HCT116 (cell line): ENCODE data around the gene DENND1C. TPM values are rescaled to one million over a fixed set of nuclear protein-coding genes. Genes with fewer than 3 reads are reported as not detected.
"Not testable (repeated sequence)": the region's sequence is repeated elsewhere in the genome, so short reads cannot be mapped to it uniquely, and the experiment has no call there.

Experiments used
- ATAC-seq: fragments of 200-7000 bp; cut with Tn5 transposase; 2 replicates; pipeline ENCODE4 v1.9.1; 2020; ENCODE audit warnings: mild to moderate bottlenecking, moderate library complexity
- BruUV-seq: library from RNA; stranded (reverse); fragments of 400-500 nt; replicated peaks from 2 replicates; lab custom pipeline; 2021; lab: Mats Ljungman, UMichigan
- CTCF ChIA-PET: fragments of 300-600 bp; sonication (Branson Sonifier 250); formaldehyde crosslinking; loops from one replicate; lab custom pipeline; 2021; ENCODE audit warnings: antibody characterized with exemption; lab: Charles Lee
- POLR2A ChIA-PET: fragments of 300-600, 350-600 bp; sonication (Branson Sonifier 250); formaldehyde crosslinking; loops from one replicate; lab custom pipeline; 2021; ENCODE audit warnings: antibody characterized with exemption; lab: Charles Lee
- RAD21 ChIA-PET, 2 experiments: fragments of 300-600 bp; sonication (Branson Sonifier 250); formaldehyde crosslinking; loops; one replicate each; lab custom pipeline; 2023; ENCODE audit warnings: low total read pairs in 2 of 2; ENCODE audit not compliant: uncharacterized antibody in 2 of 2, unreplicated experiment in 2 of 2, low non-redundant PET in 1 of 2; lab: Charles Lee
- DNase-seq: peaks from one replicate; pipeline ENCODE4 v3.0.0-alpha.2; 2010; ENCODE audit warnings: low read depth, low spot score
- H2AFZ ChIP-seq: fragments of 200-600 bp; shearing (Covaris generic), sonication (generic); 2 replicates; pipeline ENCODE4 v1.6.1; 2017; ENCODE audit warnings: low read depth, mixed run types, mixed read lengths, antibody characterized with exemption, low read length; ENCODE audit not compliant: poor library complexity, severe bottlenecking
- H3K27ac ChIP-seq: 2 replicates; pipeline ENCODE4 v1.5.1; 2012; ENCODE audit warnings: low read depth, low read length
- H3K27me3 ChIP-seq: fragments of 200-600 bp; sonication (generic); 2 replicates; pipeline ENCODE4 v1.6.1; 2016; ENCODE audit warnings: mixed run types, low read length, mixed read lengths; ENCODE audit not compliant: insufficient read depth
- H3K36me3 ChIP-seq, 2 experiments: fragments of 200-500 bp in 1 of 2; fragments of 200-600 bp in 1 of 2; sonication (Bioruptor generic) in 1 of 2; sonication (generic) in 1 of 2; 2 replicates each; pipeline versions ENCODE4 v1.5.1 to v1.6.1; 2014 to 2016; ENCODE audit warnings: low read length in 2 of 2, inconsistent platforms in 1 of 2, mixed read lengths in 1 of 2, mixed run types in 1 of 2; ENCODE audit not compliant: insufficient read depth in 2 of 2, control insufficient read depth in 1 of 2
- H3K4me1 ChIP-seq, 2 experiments: fragments of 200-600 bp in 1 of 2; sonication (generic) in 1 of 2; 2 replicates each; pipeline versions ENCODE4 v1.5.1 to v1.6.1; 2012 to 2017; ENCODE audit warnings: low read length in 2 of 2, inconsistent platforms in 1 of 2, mild to moderate bottlenecking in 1 of 2, mixed read lengths in 1 of 2, mixed run types in 1 of 2, moderate library complexity in 1 of 2; ENCODE audit not compliant: insufficient read depth in 2 of 2, control insufficient read depth in 1 of 2
- H3K4me2 ChIP-seq: fragments of 200-600 bp; sonication (generic); 2 replicates; pipeline ENCODE4 v1.6.1; 2017; ENCODE audit warnings: mixed run types, low read length, mixed read lengths
- H3K4me3 ChIP-seq, 2 experiments: fragments of 200-600 bp in 1 of 2; sonication (generic) in 1 of 2; replicated peaks in 1 of 2; 2 replicates each; pipeline ENCODE4 v1.5.1; 2011 to 2016; ENCODE audit warnings: low read length in 2 of 2, control low read depth in 1 of 2, low read depth in 1 of 2, mild to moderate bottlenecking in 1 of 2, mixed read lengths in 1 of 2, mixed run types in 1 of 2
- H3K79me2 ChIP-seq: fragments of 200-600 bp; sonication (generic); 2 replicates; pipeline ENCODE4 v1.6.1; 2017; ENCODE audit warnings: mild to moderate bottlenecking, mixed run types, low read length, moderate library complexity, mixed read lengths; ENCODE audit not compliant: insufficient read depth
- H3K9ac ChIP-seq: fragments of 200-600 bp; sonication (generic); 2 replicates; pipeline ENCODE4 v1.6.1; 2016; ENCODE audit warnings: low read length, mixed read lengths
- H3K9me2 ChIP-seq: fragments of 200-600 bp; sonication (generic), shearing (Covaris generic); 2 replicates; pipeline ENCODE4 v1.6.1; 2017; ENCODE audit warnings: mixed run types, mild to moderate bottlenecking, moderate library complexity; ENCODE audit not compliant: insufficient read depth
- H3K9me3 ChIP-seq, 2 experiments: fragments of 200-500 bp in 1 of 2; fragments of 200-600 bp in 1 of 2; sonication (Bioruptor generic) in 1 of 2; sonication (generic) in 1 of 2; 2 replicates each; pipeline ENCODE4 v1.6.1; 2014 to 2017; ENCODE audit warnings: low read length in 2 of 2, mixed read lengths in 2 of 2, inconsistent platforms in 1 of 2, low read depth in 1 of 2, mild to moderate bottlenecking in 1 of 2, mixed run types in 1 of 2, moderate library complexity in 1 of 2; ENCODE audit not compliant: control insufficient read depth in 1 of 2, insufficient read depth in 1 of 2
- H4K20me1 ChIP-seq: fragments of 200-600 bp; sonication (generic), shearing (Covaris generic); 2 replicates; pipeline ENCODE4 v1.6.1; 2017; ENCODE audit warnings: mixed run types, mild to moderate bottlenecking, moderate library complexity; ENCODE audit not compliant: insufficient read depth
- CBX3 ChIP-seq: IDR thresholded peaks from 2 replicates; pipeline ENCODE4 v1.6.1; 2012; ENCODE audit warnings: low read depth
- CEBPB ChIP-seq: IDR thresholded peaks from 2 replicates; pipeline ENCODE4 v1.6.1; 2012; ENCODE audit warnings: low read depth
- EZH2phosphoT487 ChIP-seq: fragments of 200-600 bp; IDR thresholded peaks from 2 replicates; pipeline ENCODE4 v1.6.1; 2018; ENCODE audit warnings: antibody characterized with exemption, borderline replicate concordance
- POLR2AphosphoS5 ChIP-seq: IDR thresholded peaks from 2 replicates; pipeline ENCODE4 v1.6.1; 2011; ENCODE audit warnings: mild to moderate bottlenecking, low read depth, low read length, moderate library complexity
- SRF ChIP-seq: IDR thresholded peaks from 2 replicates; pipeline ENCODE4 v1.6.1; 2012; ENCODE audit warnings: low read depth
- ZNF274 ChIP-seq: fragments of 200-500 bp; sonication (Bioruptor generic); IDR thresholded peaks from 2 replicates; pipeline ENCODE4 v1.6.1; 2014; ENCODE audit warnings: mild to moderate bottlenecking, low read depth, low read length, inconsistent platforms
- intact Hi-C: fragments of 100-400 bp; cut with micrococcal nuclease; formaldehyde crosslinking; loops from 2 replicates; pipeline ENCODE4 v1.10.0; 2022
- total RNA-seq: library from RNA; stranded (reverse); gene quantifications from one replicate; pipeline ENCODE4 v1.2.1, GENCODE V29; 2021; ENCODE audit not compliant: unreplicated experiment

Gene DENND1C
- total RNA-seq, 1 experiment from 2014 or later = 0.54 TPM

GRCh38 chr19:6429419-6430221 is 52.0 kb downstream of the DENND1C start:
- Histone ChIP-seq H3K9ac (no peak overlapping the region), H3K79me2 (no peaks in the 10 kb centered on the region), H4K20me1 (no peaks in the 10 kb centered on the region), H3K36me3 (no peaks in the 10 kb centered on the region), H3K4me2 (peak overlapping the region; percentile 31; the same call in 1 of the 2 replicates), H2AFZ (no peak overlapping the region), H3K27ac (no peak overlapping the region), H3K9me3 (no peaks in the 10 kb centered on the region), H3K4me3 (peak overlapping the region in 1 of 2 experiments; percentile 2; a peak in 2 of 4 replicates), H3K9me2 (no peaks in the 10 kb centered on the region)
- RAD21 ChIA-PET = no interaction called here
- no TSS peak for BruUV-seq
- no peak for DNase-seq
- CTCF ChIA-PET = no interaction called here
- intact Hi-C loops = no loop called here
- TF ChIP-seq CBX3 = no peak
- no peak for TF ChIP-seq SRF
- TF ChIP-seq EZH2phosphoT487 = no peak
- TF ChIP-seq CEBPB = no peak
- no peak for TF ChIP-seq ZNF274
- TF ChIP-seq POLR2AphosphoS5 = no peak
- TF ChIP-seq, all 23 proteins: peak for 0
- Histone ChIP-seq H3K27me3 (no peaks in the 10 kb centered on the region), H3K4me1 (peaks cover 8 to 20% of the 10 kb centered on the region in 2 experiments; a peak in 3 of 4 replicates)
- no peak for ATAC-seq
- POLR2A ChIA-PET = no interaction called here

GRCh38 chr19:6428692-6429418 is 52.7 kb downstream of the DENND1C start:
- H3K4me2 ChIP-seq = peak overlapping the region; percentile 31; the same call in 1 of the 2 replicates
- BruUV-seq, H3K36me3 ChIP-seq, H4K20me1 ChIP-seq, DNase-seq, CTCF ChIA-PET, H3K79me2 ChIP-seq, H3K9ac ChIP-seq, H3K9me3 ChIP-seq, intact Hi-C loops, H3K9me2 ChIP-seq, H3K27ac ChIP-seq, ATAC-seq, RAD21 ChIA-PET, POLR2A ChIA-PET, H3K27me3 ChIP-seq, H2AFZ ChIP-seq: not testable (repeated sequence)
- H3K4me3 ChIP-seq = peak overlapping the region in 1 of 2 experiments; percentile 2; a peak in 1 of 4 replicates
- peaks cover 8 to 20% of the 10 kb centered on the region in 2 experiments; a peak in 3 of 4 replicates for H3K4me1 ChIP-seq
